ENCODE results near the gene EFNB1.
"Not testable (repeated sequence)": the region's sequence is repeated elsewhere in the genome, so short reads cannot be mapped to it uniquely, and the experiment has no call there.

EFNB1 gene

GRCh38 chrX:68798400-68798799 is 30.4 kb upstream of the EFNB1 start:
- Histone ChIP-seq H3K27me3 (ENCODE audit: control insufficient read depth in 1 of 2, insufficient read depth in 1 of 2, low read length in 2 of 2) (peaks cover 0 to 77% of the 10 kb centered on the region in 2 experiments), H3K9me3 (ENCODE audit: control insufficient read depth, low read length) (peaks cover 33% of the 10 kb centered on the region)
- not testable (repeated sequence) for DNase-seq; H3K79me1 ChIP-seq (replicated peaks; ENCODE audit: low read length, poor library complexity, severe bottlenecking); H2BK15ac ChIP-seq (ENCODE audit: low read depth, poor library complexity, severe bottlenecking); H3K4me1 ChIP-seq (ENCODE audit: control insufficient read depth, insufficient read depth, low read depth, low read length); H3K23ac ChIP-seq (ENCODE audit: low read length in 2 of 2); H2BK12ac ChIP-seq (ENCODE audit: low read length in 2 of 2); H2BK120ac ChIP-seq (ENCODE audit: low read depth, low read length); H3K18ac ChIP-seq (ENCODE audit: low read depth in 1 of 2, low read length in 2 of 2); H4K8ac ChIP-seq (ENCODE audit: low read length); H3K4ac ChIP-seq (ENCODE audit: low read depth in 1 of 2, low read length in 2 of 2); H2AFZ ChIP-seq (ENCODE audit: low read depth, low read length); H2BK5ac ChIP-seq (ENCODE audit: low read depth, low read length, poor library complexity, severe bottlenecking); H3K27ac ChIP-seq (ENCODE audit: low read length, poor library complexity, severe bottlenecking); H3K4me3 ChIP-seq (ENCODE audit: insufficient read depth in 1 of 2, low read depth in 1 of 2, low read length in 2 of 2); H3K36me3 ChIP-seq (ENCODE audit: control insufficient read depth in 1 of 2, insufficient read depth in 2 of 2, low read depth in 1 of 2, low read length in 2 of 2); H4K91ac ChIP-seq (ENCODE audit: low read length); H2AK5ac ChIP-seq (ENCODE audit: low read length, severe bottlenecking); H3K14ac ChIP-seq (ENCODE audit: low read length in 2 of 2); H3K9ac ChIP-seq (ENCODE audit: low read length); H3K4me2 ChIP-seq (ENCODE audit: low read length, poor library complexity, severe bottlenecking)

GRCh38 chrX:68801737-68802290 is 27.0 kb upstream of the EFNB1 start:
- Histone ChIP-seq H3K23ac (ENCODE audit: low read length in 2 of 2) (no peak overlapping the region), H3K4me3 (ENCODE audit: insufficient read depth in 1 of 2, low read depth in 1 of 2, low read length in 2 of 2) (no peak overlapping the region), H4K91ac (ENCODE audit: low read length) (no peak overlapping the region), H4K8ac (ENCODE audit: low read length) (no peak overlapping the region), H2AK5ac (ENCODE audit: low read length, severe bottlenecking) (no peak overlapping the region), H2BK15ac (ENCODE audit: low read depth, poor library complexity, severe bottlenecking) (no peak overlapping the region), H3K36me3 (ENCODE audit: control insufficient read depth in 1 of 2, insufficient read depth in 2 of 2, low read depth in 1 of 2, low read length in 2 of 2) (no peaks in the 10 kb centered on the region), H3K18ac (ENCODE audit: low read depth in 1 of 2, low read length in 2 of 2) (no peak overlapping the region), H3K4me1 (ENCODE audit: control insufficient read depth, insufficient read depth, low read depth, low read length) (peaks cover 3% of the 10 kb centered on the region), H3K4ac (ENCODE audit: low read depth in 1 of 2, low read length in 2 of 2) (no peak overlapping the region), H3K27me3 (ENCODE audit: control insufficient read depth in 1 of 2, insufficient read depth in 1 of 2, low read length in 2 of 2) (peaks cover 0 to 76% of the 10 kb centered on the region in 2 experiments), H3K27ac (ENCODE audit: low read length, poor library complexity, severe bottlenecking) (no peak overlapping the region), H3K4me2 (ENCODE audit: low read length, poor library complexity, severe bottlenecking) (no peak overlapping the region), H2BK12ac (ENCODE audit: low read length in 2 of 2) (no peak overlapping the region), H3K79me1 (replicated peaks; ENCODE audit: low read length, poor library complexity, severe bottlenecking) (no peaks in the 10 kb centered on the region), H3K14ac (ENCODE audit: low read length in 2 of 2) (no peak overlapping the region), H3K9ac (ENCODE audit: low read length) (no peak overlapping the region), H2BK5ac (ENCODE audit: low read depth, low read length, poor library complexity, severe bottlenecking) (no peak overlapping the region), H2AFZ (ENCODE audit: low read depth, low read length) (no peak overlapping the region), H2BK120ac (ENCODE audit: low read depth, low read length) (no peak overlapping the region), H3K9me3 (ENCODE audit: control insufficient read depth, low read length) (peaks cover 25% of the 10 kb centered on the region)
- WGBS, result 40% methylated on average over 3 of the region's 4 CpGs
- DNase-seq, result no peak

- Histone ChIP-seq H3K4me2 (ENCODE audit: low read length, poor library complexity, severe bottlenecking) (no peak overlapping the region), H3K14ac (ENCODE audit: low read length in 2 of 2) (no peak overlapping the region), H2BK5ac (ENCODE audit: low read depth, low read length, poor library complexity, severe bottlenecking) (no peak overlapping the region), H3K23ac (ENCODE audit: low read length in 2 of 2) (no peak overlapping the region), H3K4me1 (ENCODE audit: control insufficient read depth, insufficient read depth, low read depth, low read length) (no peaks in the 10 kb centered on the region), H3K79me1 (replicated peaks; ENCODE audit: low read length, poor library complexity, severe bottlenecking) (no peaks in the 10 kb centered on the region), H3K18ac (ENCODE audit: low read depth in 1 of 2, low read length in 2 of 2) (no peak overlapping the region), H3K9me3 (ENCODE audit: control insufficient read depth, low read length) (peaks cover 11% of the 10 kb centered on the region), H2BK120ac (ENCODE audit: low read depth, low read length) (no peak overlapping the region), H4K8ac (ENCODE audit: low read length) (no peak overlapping the region), H4K91ac (ENCODE audit: low read length) (no peak overlapping the region), H2AK5ac (ENCODE audit: low read length, severe bottlenecking) (no peak overlapping the region), H3K27ac (ENCODE audit: low read length, poor library complexity, severe bottlenecking) (no peak overlapping the region), H3K27me3 (ENCODE audit: control insufficient read depth in 1 of 2, insufficient read depth in 1 of 2, low read length in 2 of 2) (peaks cover 0 to 73% of the 10 kb centered on the region in 2 experiments), H3K36me3 (ENCODE audit: control insufficient read depth in 1 of 2, insufficient read depth in 2 of 2, low read depth in 1 of 2, low read length in 2 of 2) (no peaks in the 10 kb centered on the region), H3K4me3 (ENCODE audit: insufficient read depth in 1 of 2, low read depth in 1 of 2, low read length in 2 of 2) (no peak overlapping the region), H2BK15ac (ENCODE audit: low read depth, poor library complexity, severe bottlenecking) (no peak overlapping the region), H2BK12ac (ENCODE audit: low read length in 2 of 2) (no peak overlapping the region), H3K9ac (ENCODE audit: low read length) (no peak overlapping the region), H2AFZ (ENCODE audit: low read depth, low read length) (no peak overlapping the region), H3K4ac (ENCODE audit: low read depth in 1 of 2, low read length in 2 of 2) (no peak overlapping the region)
- 5% methylated on average over 2 of the region's 3 CpGs for WGBS
- DNase-seq, result peak; percentile 12
Measured at GRCh38 chrX:68807818-68808217, 21.0 kb upstream of the EFNB1 start.

- Histone ChIP-seq H3K4me1 (ENCODE audit: control insufficient read depth, insufficient read depth, low read depth, low read length) (no peaks in the 10 kb centered on the region), H3K79me1 (replicated peaks; ENCODE audit: low read length, poor library complexity, severe bottlenecking) (no peaks in the 10 kb centered on the region), H4K91ac (ENCODE audit: low read length) (no peak overlapping the region), H2BK120ac (ENCODE audit: low read depth, low read length) (no peak overlapping the region), H3K4me3 (ENCODE audit: insufficient read depth in 1 of 2, low read depth in 1 of 2, low read length in 2 of 2) (no peak overlapping the region), H3K18ac (ENCODE audit: low read depth in 1 of 2, low read length in 2 of 2) (no peak overlapping the region), H2AFZ (ENCODE audit: low read depth, low read length) (no peak overlapping the region), H2AK5ac (ENCODE audit: low read length, severe bottlenecking) (no peak overlapping the region), H3K14ac (ENCODE audit: low read length in 2 of 2) (no peak overlapping the region), H3K23ac (ENCODE audit: low read length in 2 of 2) (no peak overlapping the region), H3K27ac (ENCODE audit: low read length, poor library complexity, severe bottlenecking) (no peak overlapping the region), H3K36me3 (ENCODE audit: control insufficient read depth in 1 of 2, insufficient read depth in 2 of 2, low read depth in 1 of 2, low read length in 2 of 2) (no peaks in the 10 kb centered on the region), H3K27me3 (ENCODE audit: control insufficient read depth in 1 of 2, insufficient read depth in 1 of 2, low read length in 2 of 2) (peaks cover 0 to 66% of the 10 kb centered on the region in 2 experiments), H3K4me2 (ENCODE audit: low read length, poor library complexity, severe bottlenecking) (no peak overlapping the region), H3K4ac (ENCODE audit: low read depth in 1 of 2, low read length in 2 of 2) (no peak overlapping the region), H2BK15ac (ENCODE audit: low read depth, poor library complexity, severe bottlenecking) (no peak overlapping the region), H4K8ac (ENCODE audit: low read length) (no peak overlapping the region), H2BK5ac (ENCODE audit: low read depth, low read length, poor library complexity, severe bottlenecking) (no peak overlapping the region), H3K9me3 (ENCODE audit: control insufficient read depth, low read length) (peaks cover 18% of the 10 kb centered on the region), H2BK12ac (ENCODE audit: low read length in 2 of 2) (no peak overlapping the region), H3K9ac (ENCODE audit: low read length) (no peak overlapping the region)
- 74% methylated on average over 6 of the region's 6 CpGs for WGBS
- DNase-seq, result peak; percentile 2
Measured at GRCh38 chrX:68808686-68809357, 20.0 kb upstream of the EFNB1 start.
